AG09319 (cell line): ENCODE results near the gene ZC3H18.

ENCODE experiments used
- DNase-seq: peaks from one replicate; pipeline ENCODE4 v3.0.0-alpha.2; 2010; ENCODE audit warnings: low read depth; ENCODE audit errors: extremely low read depth
- TF ChIP-seq, protein P1 (sequence below): IDR thresholded peaks from 2 replicates; pipeline ENCODE4 v1.5.1; 2011; ENCODE audit warnings: low read depth, mild to moderate bottlenecking, inconsistent platforms, low read length, moderate library complexity

ZC3H18 gene

GRCh38 chr16:88525663-88525990 is 44.6 kb upstream of the ZC3H18 start:
- DNase-seq: no peak
- TF ChIP-seq, protein P1, sequence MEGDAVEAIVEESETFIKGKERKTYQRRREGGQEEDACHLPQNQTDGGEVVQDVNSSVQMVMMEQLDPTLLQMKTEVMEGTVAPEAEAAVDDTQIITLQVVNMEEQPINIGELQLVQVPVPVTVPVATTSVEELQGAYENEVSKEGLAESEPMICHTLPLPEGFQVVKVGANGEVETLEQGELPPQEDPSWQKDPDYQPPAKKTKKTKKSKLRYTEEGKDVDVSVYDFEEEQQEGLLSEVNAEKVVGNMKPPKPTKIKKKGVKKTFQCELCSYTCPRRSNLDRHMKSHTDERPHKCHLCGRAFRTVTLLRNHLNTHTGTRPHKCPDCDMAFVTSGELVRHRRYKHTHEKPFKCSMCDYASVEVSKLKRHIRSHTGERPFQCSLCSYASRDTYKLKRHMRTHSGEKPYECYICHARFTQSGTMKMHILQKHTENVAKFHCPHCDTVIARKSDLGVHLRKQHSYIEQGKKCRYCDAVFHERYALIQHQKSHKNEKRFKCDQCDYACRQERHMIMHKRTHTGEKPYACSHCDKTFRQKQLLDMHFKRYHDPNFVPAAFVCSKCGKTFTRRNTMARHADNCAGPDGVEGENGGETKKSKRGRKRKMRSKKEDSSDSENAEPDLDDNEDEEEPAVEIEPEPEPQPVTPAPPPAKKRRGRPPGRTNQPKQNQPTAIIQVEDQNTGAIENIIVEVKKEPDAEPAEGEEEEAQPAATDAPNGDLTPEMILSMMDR: no peak

GRCh38 chr16:88526008-88526905 is 43.9 kb upstream of the ZC3H18 start:
- DNase-seq: no peak
- TF ChIP-seq, protein P1: no peak

DNA sequence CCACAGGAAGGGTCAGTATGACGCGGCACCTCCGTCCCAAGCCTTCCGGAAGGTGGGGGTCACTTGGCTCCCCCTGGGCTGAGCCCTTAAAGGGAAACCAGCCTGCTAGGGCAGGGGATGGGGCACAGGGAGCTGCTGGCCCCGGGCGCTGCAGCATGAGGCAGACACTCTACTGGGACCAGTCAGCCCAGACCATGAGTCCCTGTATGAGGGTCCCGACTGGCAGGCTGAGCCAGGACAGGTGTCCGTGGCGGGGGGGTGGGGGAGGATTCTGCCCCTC is 43.4 kb upstream of the ZC3H18 start:
- TF ChIP-seq, protein P1: no peak
- DNase-seq: no peak

DNA sequence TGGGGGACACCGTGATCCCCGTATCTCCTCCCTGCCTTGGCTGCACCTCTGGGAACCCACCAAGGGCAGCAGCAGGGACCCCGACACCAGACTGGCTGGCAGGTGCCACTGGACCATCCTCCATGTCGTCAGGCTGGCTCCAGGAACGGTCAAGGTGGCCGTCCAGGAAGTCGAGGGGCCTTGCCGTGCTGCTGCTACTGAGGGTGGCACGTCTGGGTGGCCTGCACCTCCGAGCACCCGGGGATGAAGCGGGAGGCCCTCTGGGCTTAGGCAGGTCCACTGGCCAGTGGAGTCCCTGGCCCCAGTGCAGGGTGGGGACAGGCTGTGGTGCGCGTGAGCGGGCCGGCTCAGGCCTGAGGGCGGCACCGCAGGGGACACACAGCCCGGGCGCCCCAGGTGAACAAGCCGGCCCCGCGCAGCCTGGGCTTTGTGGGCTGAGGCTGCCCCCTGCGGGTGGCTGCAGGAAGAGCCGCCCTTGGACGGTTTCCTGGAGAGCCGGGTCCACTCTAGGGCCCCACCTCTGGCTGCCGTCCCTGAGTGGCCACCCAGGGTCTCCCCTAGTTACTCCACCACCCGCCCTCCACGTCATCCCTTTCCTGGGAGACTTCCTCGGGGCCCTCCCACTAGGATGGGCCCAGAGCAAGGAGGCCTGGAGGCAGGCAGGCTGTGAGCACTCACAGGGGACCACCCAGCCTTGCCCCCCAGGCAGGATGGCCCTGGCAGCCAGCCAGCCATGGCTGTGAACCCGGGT is 42.8 kb upstream of the ZC3H18 start:
- no peak for DNase-seq
- TF ChIP-seq, protein P1: peak; percentile 74

DNA sequence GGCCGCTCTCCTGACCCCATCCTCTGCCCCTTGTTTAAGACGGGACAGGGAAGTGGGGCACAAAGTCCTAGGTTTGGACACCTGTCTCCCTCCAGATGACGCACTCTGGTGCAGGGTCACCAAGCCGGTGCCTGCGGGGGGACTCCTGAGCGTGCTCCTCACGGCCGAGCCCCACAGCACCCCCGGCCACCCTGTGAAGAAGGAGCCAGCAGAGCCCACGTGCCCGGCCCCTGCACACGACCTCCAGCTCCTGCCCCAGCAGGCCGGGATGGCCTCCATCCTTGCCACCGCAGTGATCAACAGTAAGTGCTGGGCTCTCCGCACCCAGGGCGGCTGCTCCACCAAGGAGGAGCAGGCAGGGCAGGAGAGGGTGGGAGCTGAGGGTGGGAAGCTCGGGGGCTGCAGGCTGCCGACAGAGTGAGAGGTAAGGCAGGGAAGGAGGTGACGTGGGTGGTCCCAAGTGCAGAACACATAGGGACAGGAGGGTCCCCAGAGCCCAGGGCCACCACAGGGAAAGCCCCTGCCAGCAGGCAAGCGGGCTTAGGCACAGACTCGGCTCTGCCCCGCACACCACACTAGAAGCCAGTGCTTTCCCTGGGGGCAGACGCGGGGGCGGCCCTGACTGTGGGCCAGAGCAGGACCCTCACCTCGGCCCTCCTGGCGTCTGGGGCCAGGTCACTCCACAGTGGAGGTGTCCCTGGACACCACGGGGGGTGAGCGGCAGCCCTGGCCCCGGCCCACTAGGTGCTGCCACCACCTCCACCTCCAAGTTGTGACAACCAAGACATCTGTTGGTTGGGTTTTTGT is 42.1 kb upstream of the ZC3H18 start:
- no peak for DNase-seq
- TF ChIP-seq, protein P1: no peak

DNA sequence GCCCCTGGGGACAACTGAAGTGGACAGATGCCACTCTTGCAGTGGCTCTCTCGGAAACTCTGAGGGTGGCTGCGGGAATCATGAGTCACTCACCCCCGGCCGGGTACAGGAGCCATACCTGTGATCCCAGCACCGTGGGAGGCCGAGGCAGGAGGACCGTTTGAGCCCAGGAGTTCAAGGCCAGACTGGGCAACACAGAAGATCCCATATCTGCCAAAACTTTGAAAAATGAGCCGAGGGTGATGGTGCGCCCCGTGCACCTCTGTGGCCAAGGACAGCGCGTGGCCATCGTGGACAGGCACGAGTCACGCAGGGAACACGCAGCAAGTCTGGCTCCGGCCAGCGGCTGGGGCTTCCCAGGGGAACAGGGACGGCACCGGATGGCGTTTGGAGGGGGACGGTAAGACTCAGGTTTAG is 41.3 kb upstream of the ZC3H18 start:
- no peak for DNase-seq

More for the DNA sequence above, 41.3 kb upstream of the ZC3H18 start:
- TF ChIP-seq, protein P1: no peak
